Activated T-helper 2 cell treated with anti-CD3 and anti-CD28 coated beads, Interferon-gamma antibody, Interleukin-2, Interleukin-4, amounts not matched to agents 10 μg/mL and 5 μg/mL and 100 μg/mL, durations not matched to agents 14 hours and 24 hours and 36 hours (primary cell): Measurements from ENCODE around the gene POSTN. TPM values are rescaled to one million over a fixed set of nuclear protein-coding genes. Genes with fewer than 3 reads are reported as not detected.

Source experiments
- DNase-seq: peaks from one replicate; pipeline ENCODE4 v3.0.0; 2021; ENCODE audit warnings: low spot score
- H3K27ac Mint-ChIP-seq: one replicate; pipeline ENCODE4 v1.8.0; 2021; ENCODE audit warnings: mixed read lengths
- H3K27me3 Mint-ChIP-seq: one replicate; pipeline ENCODE4 v1.8.0; 2021; ENCODE audit warnings: low read depth, mixed read lengths
- H3K36me3 Mint-ChIP-seq: one replicate; pipeline ENCODE4 v1.8.0; 2021; ENCODE audit warnings: low read depth, mixed read lengths
- H3K4me1 Mint-ChIP-seq: one replicate; pipeline ENCODE4 v1.8.0; 2021; ENCODE audit warnings: low read depth, mixed read lengths
- H3K4me3 Mint-ChIP-seq: one replicate; pipeline ENCODE4 v1.8.0; 2021; ENCODE audit warnings: low read depth, mild to moderate bottlenecking, moderate library complexity, mixed read lengths
- H3K9me3 Mint-ChIP-seq: one replicate; pipeline ENCODE4 v1.8.0; 2021; ENCODE audit warnings: mixed read lengths
- intact Hi-C: fragments of 100-400 bp; cut with micrococcal nuclease; formaldehyde crosslinking; loops from one replicate; pipeline ENCODE4 v1.15.1; 2023
- total RNA-seq: library from RNA; stranded (reverse); gene quantifications from 2 replicates; pipeline ENCODE4 v1.2.3, GENCODE V29; 2022

Gene POSTN
- total RNA-seq, 1 donor from 2014 or later: not detected

DNA sequence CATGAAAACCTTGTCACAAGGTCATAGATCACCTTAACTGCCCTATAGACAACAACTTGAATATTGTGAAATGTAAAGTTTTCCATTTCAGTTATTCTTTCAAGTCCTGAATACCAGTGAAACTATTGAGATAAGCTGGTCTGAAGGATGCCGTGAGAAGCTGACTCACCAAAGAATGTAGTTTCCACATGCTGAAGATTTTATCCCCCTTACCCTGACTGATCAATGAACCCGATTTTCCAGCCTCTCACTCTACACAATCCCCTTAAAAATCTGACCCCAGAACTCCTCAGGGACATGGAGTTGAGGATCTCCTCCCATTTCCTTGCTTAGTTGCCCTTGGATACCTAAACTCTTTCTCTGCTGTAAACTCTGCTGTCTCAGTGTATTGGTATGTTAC lies 67.5 kb downstream of the POSTN start:
- Mint-ChIP-seq H3K9me3 (peaks cover 32% of the 10 kb centered on the region), H3K4me1 (no peaks in the 10 kb centered on the region), H3K36me3 (no peaks in the 10 kb centered on the region), H3K4me3 (no peak overlapping the region), H3K27me3 (no peaks in the 10 kb centered on the region), H3K27ac (no peak overlapping the region)
- no peak for DNase-seq
- intact Hi-C loops: no loop called here

DNA sequence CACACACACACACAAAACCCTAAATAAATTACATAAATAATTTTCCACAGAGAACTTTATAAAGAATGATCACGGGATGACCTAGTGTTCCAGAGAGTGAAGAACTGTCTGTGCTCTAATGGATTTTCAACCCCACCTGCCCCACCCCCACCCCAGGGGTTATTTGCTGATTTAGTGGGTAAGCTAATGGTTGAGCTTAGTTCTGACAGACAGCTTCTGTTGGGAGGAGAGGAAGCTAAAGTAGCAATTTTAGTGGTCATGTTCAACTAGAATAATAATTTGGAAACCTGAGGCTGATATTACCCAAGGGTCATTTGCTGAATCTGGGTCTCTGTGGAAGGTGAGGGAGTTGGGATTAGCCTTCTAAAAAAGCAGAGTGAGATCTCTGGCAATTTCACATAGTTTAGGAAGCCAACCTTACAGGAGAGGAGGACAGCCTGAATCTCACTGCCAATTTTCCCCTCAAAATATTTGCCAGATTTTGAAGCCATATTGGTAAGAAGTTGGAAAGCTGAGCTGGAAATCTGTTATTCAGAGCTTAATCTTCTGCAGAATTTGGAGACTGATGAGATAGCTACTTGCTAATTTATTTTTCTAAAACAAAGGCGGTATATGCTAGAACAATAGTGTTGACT lies 68.7 kb downstream of the POSTN start:
- Mint-ChIP-seq H3K27ac (no peak overlapping the region), H3K36me3 (no peaks in the 10 kb centered on the region), H3K4me1 (no peaks in the 10 kb centered on the region), H3K4me3 (no peak overlapping the region), H3K9me3 (peaks cover 24% of the 10 kb centered on the region), H3K27me3 (no peaks in the 10 kb centered on the region)
- DNase-seq: no peak
- intact Hi-C loops: no loop called here

DNA sequence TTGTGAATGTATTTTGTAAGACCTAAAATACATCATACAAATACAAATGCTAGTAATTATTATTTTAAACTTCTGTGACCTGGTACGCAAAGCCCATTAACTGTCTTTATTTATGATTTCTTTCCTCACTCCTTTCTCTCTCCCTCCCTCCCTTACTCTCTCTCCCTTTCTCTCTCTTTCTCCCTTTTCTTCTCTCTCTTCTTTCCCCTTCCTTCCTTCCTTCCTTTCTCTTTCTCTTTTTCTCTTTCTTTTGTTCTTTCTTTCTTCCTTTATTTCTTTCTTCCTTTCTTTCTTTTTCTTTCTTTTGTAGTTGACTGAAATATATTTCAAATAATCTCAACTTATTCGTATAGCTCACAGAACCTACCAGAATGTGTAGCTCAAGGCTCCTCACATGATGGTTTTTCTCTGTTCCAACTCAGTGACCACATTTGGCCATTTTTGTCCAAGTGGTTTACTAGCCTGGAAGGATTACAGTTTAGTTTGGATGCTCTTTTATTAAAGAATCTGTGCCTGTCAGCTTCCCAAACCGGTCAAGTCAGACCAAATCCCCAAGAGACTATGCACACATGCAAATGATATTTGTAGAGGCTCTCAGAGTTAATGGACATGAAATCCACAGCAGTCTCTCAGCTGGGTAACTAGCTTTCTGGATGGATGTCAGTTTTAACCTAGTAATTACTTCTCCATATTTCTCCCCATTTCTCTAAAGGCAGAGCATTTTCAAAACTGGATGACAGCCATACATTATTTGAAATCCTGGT lies 71.7 kb downstream of the POSTN start:
- intact Hi-C loops: no loop called here
- H3K27ac Mint-ChIP-seq: no peak overlapping the region
- no peak overlapping the region for H3K4me3 Mint-ChIP-seq
- H3K4me1 Mint-ChIP-seq: no peaks in the 10 kb centered on the region
- H3K9me3 Mint-ChIP-seq: peaks cover 23% of the 10 kb centered on the region
- no peaks in the 10 kb centered on the region for H3K27me3 Mint-ChIP-seq
- no peak for DNase-seq
- H3K36me3 Mint-ChIP-seq: no peaks in the 10 kb centered on the region

DNA sequence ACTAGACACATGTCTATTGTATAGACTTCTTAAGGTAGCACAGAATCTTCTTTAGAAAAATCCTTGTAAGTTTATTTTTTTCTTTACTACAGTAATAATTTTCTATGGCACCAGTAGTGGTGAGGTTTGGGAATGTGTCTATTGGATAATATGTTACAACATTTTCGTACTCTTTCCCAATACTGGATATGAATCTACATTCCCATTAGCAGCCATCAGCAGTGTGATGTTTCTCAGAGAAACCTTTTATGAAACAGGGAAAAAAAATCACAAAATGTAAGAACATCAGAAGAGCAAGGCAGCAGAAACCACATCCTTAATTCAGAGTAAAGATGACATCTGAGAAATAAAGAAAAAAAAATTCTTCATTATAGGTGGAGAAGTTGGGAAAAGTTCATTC lies 83.3 kb downstream of the POSTN start:
- intact Hi-C loops: no loop called here
- no peaks in the 10 kb centered on the region for H3K4me1 Mint-ChIP-seq
- H3K27ac Mint-ChIP-seq: no peak overlapping the region
- no peak for DNase-seq
- peaks cover 21% of the 10 kb centered on the region for H3K9me3 Mint-ChIP-seq
- no peaks in the 10 kb centered on the region for H3K36me3 Mint-ChIP-seq
- no peaks in the 10 kb centered on the region for H3K27me3 Mint-ChIP-seq
- no peak overlapping the region for H3K4me3 Mint-ChIP-seq
